HG03565 (cell line): ENCODE results near the gene AHRR.

Source experiments
- ATAC-seq: cut with Tn5 transposase; IDR thresholded peaks from one replicate; pipeline ENCODE4 v1.9.1; 2021; ENCODE audit warnings: mild to moderate bottlenecking, moderate library complexity; ENCODE audit not compliant: unreplicated experiment

The AHRR gene

GRCh38 chr5:318931-319601 lies 2.4 kb upstream of the AHRR start:
- ATAC-seq = no peak

- ATAC-seq = no peak
Measured at GRCh38 chr5:320524-321229, 837 bp upstream of the AHRR start.

GRCh38 chr5:321726-322251 lies 275 bp downstream of the AHRR start:
- no peak for ATAC-seq

- ATAC-seq = no peak
Measured at GRCh38 chr5:322281-322941, 897 bp downstream of the AHRR start.

GRCh38 chr5:322942-323879 lies 1.7 kb downstream of the AHRR start:
- ATAC-seq = no peak

GRCh38 chr5:324736-325612 lies 3.5 kb downstream of the AHRR start:
- no peak for ATAC-seq

- ATAC-seq = no peak
Measured at GRCh38 chr5:326109-326508, 4.6 kb downstream of the AHRR start.

GRCh38 chr5:329121-329735 lies 7.7 kb downstream of the AHRR start:
- ATAC-seq = no peak

GRCh38 chr5:329768-330167 lies 8.3 kb downstream of the AHRR start:
- ATAC-seq = no peak

- ATAC-seq = no peak
Measured at GRCh38 chr5:332843-333242, 11.3 kb downstream of the AHRR start.

GRCh38 chr5:333945-334344 lies 12.4 kb downstream of the AHRR start:
- no peak for ATAC-seq

- ATAC-seq = no peak
Measured at GRCh38 chr5:334903-335739, 13.6 kb downstream of the AHRR start.

- ATAC-seq = no peak
Measured at GRCh38 chr5:335740-336038, 14.2 kb downstream of the AHRR start.

GRCh38 chr5:337563-338130 lies 16.1 kb downstream of the AHRR start:
- no peak for ATAC-seq

- ATAC-seq = no peak
Measured at GRCh38 chr5:342501-343460, 21.3 kb downstream of the AHRR start.

- no peak for ATAC-seq
Measured at GRCh38 chr5:343461-344401, 22.2 kb downstream of the AHRR start.
